Neural cell (in vitro differentiated cells): ENCODE measurements around the gene PUM1.

Source experiments
- EZH2 ChIP-seq: fragments of 200-600, 300-800 bp; shearing (Covaris generic), sonication (generic); IDR thresholded peaks from 2 replicates; pipeline ENCODE4 v1.6.1; 2014; ENCODE audit warnings: antibody characterized with exemption, low read length, borderline replicate concordance, mild to moderate bottlenecking; ENCODE audit not compliant: insufficient read depth, poor library complexity, severe bottlenecking
- POLR2AphosphoS5 ChIP-seq: IDR thresholded peaks from 2 replicates; pipeline ENCODE4 v1.6.1; 2012
- RAD21 ChIP-seq: fragments of 450-650 bp; conservative IDR thresholded peaks from 2 replicates; pipeline ENCODE4 v1.6.1; 2014; ENCODE audit warnings: antibody characterized with exemption, mild to moderate bottlenecking, moderate library complexity
- TAF1 ChIP-seq: IDR thresholded peaks from 2 replicates; pipeline ENCODE4 v1.6.1; 2012; ENCODE audit warnings: low read depth
- TF ChIP-seq, protein P1 (sequence below): fragments of 450-650 bp; IDR thresholded peaks from 2 replicates; pipeline ENCODE4 v1.5.1; 2014; ENCODE audit warnings: antibody characterized with exemption, mild to moderate bottlenecking, moderate library complexity; ENCODE audit not compliant: poor library complexity, severe bottlenecking
- TF ChIP-seq, protein P2 (sequence below): IDR thresholded peaks from 2 replicates; pipeline ENCODE4 v1.6.1; 2012; ENCODE audit warnings: borderline replicate concordance

DNA sequence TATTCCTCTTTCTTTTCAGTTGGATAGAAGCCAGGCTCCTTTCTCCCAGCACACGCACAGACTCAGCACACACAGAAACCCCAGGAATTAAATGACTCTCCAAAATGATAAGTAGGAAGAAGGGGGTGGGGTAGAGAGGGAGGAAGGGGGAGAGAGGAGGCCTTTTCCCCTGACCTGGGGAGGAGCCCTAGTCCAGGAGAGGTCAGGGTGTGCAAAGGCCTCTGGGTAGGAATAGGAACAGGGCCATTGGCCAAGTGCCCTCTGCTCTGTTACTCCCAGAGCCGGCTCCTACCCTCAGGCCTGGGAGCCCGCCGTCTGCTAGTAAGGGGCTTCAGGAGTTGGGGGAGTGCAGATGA lies 35.6 kb upstream of the PUM1 start:
- TF ChIP-seq, protein P1, sequence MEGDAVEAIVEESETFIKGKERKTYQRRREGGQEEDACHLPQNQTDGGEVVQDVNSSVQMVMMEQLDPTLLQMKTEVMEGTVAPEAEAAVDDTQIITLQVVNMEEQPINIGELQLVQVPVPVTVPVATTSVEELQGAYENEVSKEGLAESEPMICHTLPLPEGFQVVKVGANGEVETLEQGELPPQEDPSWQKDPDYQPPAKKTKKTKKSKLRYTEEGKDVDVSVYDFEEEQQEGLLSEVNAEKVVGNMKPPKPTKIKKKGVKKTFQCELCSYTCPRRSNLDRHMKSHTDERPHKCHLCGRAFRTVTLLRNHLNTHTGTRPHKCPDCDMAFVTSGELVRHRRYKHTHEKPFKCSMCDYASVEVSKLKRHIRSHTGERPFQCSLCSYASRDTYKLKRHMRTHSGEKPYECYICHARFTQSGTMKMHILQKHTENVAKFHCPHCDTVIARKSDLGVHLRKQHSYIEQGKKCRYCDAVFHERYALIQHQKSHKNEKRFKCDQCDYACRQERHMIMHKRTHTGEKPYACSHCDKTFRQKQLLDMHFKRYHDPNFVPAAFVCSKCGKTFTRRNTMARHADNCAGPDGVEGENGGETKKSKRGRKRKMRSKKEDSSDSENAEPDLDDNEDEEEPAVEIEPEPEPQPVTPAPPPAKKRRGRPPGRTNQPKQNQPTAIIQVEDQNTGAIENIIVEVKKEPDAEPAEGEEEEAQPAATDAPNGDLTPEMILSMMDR = no peak
- TF ChIP-seq EZH2 (no peak), POLR2AphosphoS5 (no peak), RAD21 (no peak), TAF1 (no peak)
- TF ChIP-seq, protein P2, sequence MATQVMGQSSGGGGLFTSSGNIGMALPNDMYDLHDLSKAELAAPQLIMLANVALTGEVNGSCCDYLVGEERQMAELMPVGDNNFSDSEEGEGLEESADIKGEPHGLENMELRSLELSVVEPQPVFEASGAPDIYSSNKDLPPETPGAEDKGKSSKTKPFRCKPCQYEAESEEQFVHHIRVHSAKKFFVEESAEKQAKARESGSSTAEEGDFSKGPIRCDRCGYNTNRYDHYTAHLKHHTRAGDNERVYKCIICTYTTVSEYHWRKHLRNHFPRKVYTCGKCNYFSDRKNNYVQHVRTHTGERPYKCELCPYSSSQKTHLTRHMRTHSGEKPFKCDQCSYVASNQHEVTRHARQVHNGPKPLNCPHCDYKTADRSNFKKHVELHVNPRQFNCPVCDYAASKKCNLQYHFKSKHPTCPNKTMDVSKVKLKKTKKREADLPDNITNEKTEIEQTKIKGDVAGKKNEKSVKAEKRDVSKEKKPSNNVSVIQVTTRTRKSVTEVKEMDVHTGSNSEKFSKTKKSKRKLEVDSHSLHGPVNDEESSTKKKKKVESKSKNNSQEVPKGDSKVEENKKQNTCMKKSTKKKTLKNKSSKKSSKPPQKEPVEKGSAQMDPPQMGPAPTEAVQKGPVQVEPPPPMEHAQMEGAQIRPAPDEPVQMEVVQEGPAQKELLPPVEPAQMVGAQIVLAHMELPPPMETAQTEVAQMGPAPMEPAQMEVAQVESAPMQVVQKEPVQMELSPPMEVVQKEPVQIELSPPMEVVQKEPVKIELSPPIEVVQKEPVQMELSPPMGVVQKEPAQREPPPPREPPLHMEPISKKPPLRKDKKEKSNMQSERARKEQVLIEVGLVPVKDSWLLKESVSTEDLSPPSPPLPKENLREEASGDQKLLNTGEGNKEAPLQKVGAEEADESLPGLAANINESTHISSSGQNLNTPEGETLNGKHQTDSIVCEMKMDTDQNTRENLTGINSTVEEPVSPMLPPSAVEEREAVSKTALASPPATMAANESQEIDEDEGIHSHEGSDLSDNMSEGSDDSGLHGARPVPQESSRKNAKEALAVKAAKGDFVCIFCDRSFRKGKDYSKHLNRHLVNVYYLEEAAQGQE = no peak
